SKM-1 (cell line): ENCODE results near the gene SRP14.
A peak's percentile ranks its signal among the peaks of the same experiment; 100 is the strongest.
"Not testable (repeated sequence)": the region's sequence is repeated elsewhere in the genome, so short reads cannot be mapped to it uniquely, and the experiment has no call there.

Experiments
- DNase-seq: peaks from one replicate; lab custom pipeline; 2025; ENCODE audit not compliant: unreplicated experiment; lab: John Stamatoyannopoulos, UW

SRP14 gene, protein sequence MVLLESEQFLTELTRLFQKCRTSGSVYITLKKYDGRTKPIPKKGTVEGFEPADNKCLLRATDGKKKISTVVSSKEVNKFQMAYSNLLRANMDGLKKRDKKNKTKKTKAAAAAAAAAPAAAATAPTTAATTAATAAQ

DNA sequence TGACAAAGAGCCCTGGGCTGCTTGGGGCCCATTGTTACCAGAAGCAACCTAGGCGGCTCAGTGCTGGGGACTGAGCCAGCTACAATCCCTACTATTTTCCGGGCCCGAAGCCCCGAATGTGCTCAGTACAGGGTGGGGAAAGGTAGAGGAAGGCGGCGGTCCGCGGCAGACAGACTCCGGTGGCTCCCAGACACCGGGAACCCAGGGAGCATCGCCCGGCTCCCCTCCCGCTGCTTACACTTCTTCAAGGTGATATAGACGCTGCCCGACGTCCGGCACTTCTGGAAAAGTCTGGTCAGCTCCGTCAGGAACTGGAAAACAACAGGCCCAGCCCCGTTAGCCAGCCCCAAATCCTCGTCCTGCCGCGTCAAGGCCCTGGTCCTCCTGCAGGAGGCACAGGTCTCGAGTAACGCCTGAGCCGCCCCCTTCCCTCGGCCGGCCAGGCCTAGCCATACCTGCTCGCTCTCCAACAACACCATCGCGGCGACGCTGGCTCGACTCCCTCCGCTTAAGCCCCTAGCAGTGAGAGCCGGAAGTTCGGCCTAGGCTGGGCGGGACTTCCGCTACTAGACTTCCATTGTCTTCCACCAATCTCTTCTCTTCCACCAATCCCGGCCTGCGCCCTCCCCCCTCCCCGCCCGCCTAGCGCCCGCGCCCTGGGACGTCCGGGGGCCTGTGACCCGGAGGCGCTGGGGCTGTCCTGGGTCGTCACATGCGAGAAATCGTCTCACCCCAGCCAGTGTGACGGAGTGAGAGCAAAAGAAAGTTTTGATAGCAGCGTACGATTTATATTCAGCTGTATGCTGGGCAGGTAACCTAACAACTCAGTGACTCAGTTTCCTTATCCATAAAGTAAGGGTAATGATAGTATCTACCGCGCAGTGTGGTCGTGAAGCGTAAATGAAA lies at the start of gene SRP14:
Gene SRP14, minus strand, starts transcription at position 544 of the 906 bp plus-strand sequence. Its CDS starts 65 bp downstream, at position 479.
- DNase-seq = peak; percentile 77

DNA sequence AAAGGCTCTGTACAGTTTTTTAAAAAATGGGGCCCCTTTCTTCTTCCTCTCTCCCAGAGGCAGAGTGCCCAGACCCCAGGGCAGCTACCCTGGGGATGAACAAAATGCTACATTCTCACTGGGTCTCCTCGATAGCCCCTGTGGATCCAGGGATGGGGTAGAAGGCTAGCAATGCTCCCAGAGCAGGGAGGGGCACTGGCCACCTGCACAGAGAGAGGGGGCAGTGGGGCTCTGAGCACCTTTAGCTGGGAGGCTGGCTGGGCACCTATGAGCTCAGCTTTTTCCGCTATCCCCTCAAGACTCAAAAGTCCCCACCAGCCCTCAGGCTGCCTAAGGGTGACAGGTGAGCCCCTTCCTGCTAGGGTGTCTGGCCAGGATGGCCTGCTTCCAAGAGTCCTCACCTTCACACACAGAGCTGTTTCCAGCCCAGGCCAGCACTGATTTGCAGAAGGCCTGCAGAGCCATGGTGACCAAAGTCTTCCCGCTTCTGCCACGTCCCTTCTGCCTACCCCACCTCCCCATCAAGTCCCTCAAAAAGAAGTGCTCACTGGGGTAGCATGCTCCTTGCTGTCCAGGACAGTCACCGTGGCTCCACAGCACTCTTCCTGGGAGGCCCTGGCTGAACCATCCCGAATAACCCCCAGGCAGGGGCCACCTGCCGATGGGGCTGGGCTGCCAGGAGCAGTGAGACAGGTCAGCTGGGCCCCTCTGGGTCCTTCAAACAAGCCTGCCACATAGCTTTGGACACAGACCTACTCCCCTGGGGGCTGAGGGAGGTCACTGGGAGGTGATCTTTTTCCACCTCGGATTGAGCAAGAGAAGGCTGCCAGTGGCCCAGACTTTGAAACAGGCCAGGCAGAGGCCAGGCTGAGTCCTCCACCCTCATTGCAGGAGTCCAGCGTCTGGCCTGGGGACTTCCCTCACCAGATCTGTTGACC lies 49.3 kb upstream of the SRP14 start:
- DNase-seq = peak; percentile 58

DNA sequence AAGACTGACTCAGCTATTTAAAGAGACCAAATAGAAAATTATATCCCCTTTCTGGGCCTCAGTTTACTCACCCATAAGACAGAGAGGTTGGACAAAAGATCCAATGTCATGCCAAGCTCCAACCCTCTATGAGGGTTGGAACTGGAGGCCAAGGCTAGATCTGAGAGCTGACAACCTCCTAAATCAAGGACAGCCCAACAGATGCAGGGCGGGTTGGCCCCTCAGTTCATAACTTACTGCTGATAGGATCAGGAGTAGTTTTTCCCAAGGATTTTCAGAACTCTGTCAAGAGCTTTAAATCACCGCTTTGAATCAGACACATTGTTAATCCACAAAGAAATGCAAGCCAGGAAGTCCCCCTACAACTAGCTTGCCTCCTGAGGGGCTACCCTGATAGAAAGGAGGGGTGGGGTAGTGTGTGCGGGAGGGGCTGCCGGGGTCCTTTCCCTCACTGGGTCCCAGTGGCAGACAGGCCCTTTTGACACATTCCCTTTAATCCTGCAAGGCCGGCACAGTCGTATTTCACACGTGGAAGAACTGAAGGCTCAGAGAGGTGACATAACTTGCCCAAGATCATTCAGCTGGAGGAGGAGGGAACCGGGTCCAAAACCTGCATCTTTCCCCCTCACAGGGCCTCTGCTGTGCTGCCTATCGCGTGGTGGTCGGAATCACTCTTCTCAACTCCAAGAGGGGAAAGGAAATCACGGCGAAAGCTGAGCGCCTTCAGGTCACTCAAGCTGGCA lies 48.3 kb upstream of the SRP14 start:
- no peak for DNase-seq

DNA sequence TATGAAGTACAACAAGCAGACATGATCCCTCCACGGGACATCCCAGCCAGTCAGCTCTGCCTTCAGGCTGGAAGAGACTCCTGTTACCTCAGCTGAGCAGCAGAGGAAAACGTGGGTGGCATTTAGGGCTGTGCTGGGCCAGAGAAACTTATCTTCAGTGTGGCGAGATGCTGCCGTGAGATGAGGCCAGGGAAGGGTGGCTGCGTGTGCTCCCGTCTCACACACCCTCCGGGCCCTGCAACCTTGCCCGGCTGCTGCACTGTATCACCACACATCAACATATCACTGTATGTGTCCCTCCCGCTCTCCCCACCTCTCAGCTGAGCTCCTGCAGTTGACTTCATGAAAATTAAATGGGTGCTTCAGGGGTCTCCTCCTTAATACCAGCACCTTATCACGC lies 46.3 kb upstream of the SRP14 start:
- no peak for DNase-seq

DNA sequence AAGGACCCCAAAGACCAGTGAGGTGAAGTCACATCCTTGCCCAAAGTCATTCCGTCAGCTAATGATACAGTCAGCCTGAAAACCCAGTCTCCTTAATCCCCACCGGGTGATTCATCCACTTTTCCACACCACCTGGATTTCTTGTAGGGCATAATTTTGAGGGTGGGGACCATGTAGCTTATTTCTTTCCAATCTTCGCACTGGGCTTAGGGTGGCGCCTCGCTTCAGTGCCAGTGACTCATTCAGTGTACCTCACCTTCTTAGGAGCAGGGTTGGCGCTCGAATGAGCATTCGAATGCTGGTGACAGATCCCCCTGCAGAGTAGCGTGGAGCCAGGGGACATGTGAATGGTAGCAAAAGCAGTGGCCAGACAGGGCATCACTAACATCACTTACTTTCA lies 45.7 kb upstream of the SRP14 start:
- no peak for DNase-seq

DNA sequence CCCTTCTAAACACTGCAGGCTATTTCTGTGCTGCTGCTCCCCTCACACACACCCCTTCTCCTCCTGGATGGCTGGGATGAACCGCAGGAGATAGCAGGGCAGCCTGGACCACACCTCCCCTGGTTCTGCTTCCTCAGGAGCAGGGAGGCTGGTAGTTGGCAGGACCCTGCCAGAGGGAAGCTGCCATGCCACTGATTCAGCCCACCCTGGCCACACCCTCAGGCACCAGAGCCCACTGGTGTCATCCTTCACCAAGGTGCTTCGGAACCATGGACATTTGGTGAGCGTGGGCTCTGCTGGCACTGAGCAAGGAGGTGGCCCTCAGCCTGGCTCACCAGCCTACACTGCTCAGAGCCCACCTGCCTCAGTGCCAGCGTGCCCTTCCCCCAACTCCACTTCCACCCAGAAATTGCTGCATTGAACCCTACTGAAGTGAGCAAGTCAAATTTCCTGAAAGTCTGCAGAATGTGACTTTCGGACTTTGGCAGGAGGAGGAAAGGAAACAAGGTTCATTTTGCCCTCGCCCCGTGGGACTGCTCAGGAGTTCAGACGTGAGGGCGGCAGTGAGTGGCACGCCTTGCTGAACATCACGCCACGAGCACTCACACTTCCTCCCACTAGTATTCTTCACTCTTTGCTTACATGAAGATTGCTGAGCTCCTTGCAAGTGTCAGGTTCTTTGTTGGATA lies 43.4 kb upstream of the SRP14 start:
- no peak for DNase-seq

DNA sequence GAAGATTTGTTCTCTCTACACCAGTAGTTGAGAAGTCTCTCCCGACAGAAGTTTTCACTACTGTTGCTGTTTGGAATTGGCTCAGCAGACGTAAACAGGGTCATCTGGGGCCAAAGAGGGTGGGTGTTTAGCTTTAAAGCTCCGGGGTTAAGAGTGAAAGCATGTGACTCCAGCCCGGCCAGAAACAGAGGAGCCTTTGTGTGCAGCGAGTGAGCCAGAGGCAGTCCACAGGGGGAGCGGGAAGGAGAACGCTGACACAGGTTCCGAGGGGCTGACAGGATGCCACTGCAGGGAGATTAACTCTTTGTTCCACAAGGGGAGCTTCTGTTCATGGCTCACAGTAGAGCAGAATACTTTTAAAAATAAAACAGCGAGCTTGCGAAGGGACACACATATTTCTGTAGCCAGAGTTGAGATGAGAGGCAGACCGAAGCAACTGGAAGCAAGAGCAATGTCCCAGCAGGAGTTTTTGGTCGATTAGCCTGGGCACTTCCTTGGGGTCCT lies 42.8 kb upstream of the SRP14 start:
- no peak for DNase-seq

DNA sequence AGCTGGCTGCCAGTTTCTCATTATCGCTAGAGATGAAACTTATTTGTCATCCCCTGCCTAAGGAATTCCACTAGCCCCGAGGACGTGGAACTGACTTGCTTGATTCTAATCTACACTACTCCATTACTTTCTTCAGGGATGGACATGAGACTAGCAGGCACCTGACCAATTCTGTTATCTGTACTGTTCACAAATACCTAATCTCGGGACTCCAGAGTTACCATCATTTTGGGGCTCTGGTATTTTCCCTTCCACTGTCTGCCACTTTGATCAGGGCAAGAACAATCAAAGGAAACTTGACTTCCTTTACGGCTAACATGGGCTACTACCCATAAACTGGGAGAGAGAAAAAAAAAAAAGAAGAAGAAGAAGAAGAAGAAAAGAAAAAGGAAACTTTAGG lies 41.9 kb upstream of the SRP14 start:
- no peak for DNase-seq

DNA sequence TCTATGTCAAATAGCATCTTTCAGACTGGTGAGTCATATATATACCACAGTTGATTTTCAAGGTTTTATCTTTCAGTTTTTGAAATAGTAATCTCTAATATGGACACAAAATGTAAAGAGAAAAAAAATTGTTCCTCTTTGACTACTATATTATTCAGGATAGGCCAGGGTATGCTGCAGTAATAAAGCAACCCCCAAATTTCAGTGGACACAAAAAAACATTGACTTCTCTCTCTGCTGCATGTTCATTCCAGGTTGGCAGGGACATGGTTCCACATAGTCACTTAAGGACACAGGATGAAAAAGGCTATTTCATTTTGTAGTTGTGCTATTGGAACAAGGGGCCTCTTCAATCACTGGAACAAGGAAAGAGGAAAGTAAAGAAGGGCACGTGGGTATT lies 41.1 kb upstream of the SRP14 start:
- no peak for DNase-seq

DNA sequence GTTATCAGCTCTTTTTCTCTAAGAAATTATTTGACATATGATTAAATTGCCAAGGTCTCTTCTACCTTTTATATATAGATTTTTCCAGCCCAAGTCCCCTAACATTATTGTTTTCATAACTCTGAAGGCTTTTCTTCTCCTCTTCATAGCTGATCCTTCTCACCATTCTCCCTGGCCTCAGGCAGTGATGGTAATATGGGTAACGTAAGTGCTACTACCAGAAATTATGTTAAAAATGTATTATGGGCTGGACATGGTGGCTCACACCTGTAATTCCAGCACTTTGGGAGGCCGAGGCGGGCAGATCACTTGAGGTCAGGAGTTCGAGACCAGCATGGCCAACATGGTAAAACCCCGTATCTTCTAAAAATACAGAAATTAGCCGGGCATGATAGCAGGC lies 40.5 kb upstream of the SRP14 start:
- DNase-seq = no peak

DNA sequence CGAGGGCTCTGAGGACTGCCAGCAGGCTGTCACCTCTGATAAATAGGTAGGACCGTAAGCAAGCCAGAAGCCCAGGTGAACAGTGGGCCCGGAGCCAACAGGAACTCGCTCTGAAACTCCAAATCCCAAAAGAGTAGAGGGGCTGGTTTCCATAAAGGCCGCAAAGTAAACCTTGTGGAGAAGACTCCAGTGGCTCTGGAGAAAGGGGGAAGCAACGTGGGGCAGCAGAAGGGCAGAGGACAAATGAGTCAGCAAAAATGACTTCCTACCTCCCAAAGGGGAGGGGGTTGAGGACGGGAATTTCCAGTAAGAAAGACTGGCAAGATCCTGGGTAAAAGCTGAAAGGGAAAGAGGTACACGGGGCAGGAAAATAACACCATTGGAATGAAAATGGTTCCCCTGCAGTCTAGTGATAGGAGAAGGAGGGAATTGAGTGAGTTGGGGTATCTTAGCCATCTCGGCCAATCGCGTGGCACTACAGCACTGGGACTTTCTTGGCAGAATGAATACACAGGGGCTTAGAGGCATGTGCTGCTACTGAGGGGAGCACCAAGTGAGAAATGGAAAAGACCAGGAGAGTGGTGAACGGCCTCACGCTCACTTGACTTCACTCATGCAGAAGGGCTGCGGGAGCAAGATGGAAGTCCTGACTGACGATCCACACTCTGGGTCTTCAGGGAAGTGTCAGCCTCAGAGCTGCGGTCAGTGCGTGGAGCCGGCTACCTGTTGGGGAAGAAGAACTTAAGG lies 36.5 kb upstream of the SRP14 start:
- DNase-seq = no peak

DNA sequence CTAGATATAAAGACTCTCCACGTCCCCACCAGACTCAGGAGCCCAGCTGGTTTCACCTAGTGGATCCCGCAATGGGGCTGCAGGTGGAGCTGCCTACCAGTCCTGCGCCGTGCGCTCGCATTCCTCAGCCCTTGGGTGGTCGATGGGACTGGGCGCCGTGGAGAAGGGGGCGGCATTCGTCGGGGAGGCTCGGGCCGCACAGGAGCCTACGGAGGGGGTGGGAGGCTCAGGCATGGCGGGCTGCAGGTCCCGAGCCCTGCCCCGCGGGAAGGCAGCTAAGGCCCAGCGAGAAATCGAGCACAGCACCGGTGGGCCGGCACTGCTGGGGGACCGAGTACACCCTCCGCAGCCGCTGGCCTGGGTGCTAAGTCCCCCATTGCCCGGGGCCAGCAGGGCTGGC lies 35.7 kb upstream of the SRP14 start:
- not testable (repeated sequence) for DNase-seq

DNA sequence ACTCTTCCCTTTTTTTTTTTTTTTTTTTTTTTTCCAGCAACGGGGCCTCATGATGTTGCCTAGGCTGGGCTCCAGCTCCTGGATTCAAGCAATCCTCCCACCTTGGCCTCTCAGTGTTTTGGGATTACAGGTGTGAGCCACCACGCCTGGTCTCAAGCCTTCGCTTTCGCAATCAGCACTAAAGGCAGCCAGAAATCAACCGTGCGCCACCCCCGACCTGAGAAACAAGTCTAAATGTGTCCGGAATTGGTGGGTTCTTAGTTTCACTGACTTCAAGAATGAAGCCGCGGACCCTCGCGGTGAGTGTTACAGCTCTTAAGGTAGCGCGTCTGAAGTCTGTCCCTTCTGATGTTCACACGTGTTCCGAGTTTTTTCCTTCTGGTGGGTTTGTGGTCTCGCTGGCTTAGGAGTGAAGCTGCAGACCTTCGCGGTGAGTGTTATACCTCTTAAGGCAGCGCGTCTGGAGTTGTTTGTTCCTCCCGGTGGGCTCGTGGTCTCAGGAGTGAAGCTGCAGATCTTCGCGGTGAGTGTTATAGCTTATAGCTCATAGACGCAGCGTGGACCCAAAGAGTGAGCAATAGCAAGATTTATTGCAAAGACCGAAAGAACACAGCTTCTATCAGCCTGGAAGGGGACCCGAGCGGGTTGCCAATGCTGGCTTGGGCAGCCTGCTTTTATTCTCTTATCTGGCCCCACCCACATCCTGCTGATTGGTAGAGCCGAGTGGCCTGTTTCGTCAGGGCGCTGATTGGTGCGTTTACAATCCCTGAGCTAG lies 34.9 kb upstream of the SRP14 start:
- DNase-seq = not testable (repeated sequence)

DNA sequence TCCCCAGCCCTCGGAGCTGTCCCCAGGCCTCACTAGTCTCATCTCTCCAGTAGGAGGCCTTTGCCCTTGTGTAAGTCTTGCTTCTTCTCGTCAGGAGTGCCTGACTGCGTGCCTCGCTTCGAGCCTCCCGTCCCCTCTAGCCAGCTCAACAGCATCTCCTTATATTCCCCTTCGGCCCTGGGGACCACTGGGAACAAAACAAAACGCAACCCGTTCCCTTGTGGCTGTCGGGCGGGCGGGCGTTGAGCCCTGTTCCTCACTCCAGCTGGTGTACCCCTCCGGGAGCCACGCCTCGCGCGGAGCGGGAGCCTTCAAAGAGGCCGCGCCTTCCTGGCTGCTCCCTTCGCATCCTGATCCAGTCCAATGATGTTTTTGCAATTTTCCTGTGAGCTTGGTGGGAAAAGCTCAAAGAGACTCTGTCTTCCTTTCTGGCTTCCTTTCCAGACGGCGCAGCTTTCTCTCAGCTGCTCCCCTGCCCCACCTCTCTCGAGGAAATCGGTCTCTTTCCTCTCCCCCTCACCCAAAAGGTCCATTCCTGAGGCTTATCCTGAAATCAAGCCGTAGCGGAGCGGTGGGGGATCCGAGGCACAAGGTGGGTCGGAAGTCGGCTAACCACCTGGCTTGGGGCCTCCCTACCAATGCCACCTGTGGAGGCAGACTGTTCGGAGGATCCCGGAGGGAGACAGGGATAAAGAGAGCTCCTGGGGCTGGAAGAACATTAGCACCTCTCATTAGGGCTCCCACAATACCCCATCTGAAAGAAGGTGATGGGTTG lies 33.4 kb upstream of the SRP14 start:
- no peak for DNase-seq

DNA sequence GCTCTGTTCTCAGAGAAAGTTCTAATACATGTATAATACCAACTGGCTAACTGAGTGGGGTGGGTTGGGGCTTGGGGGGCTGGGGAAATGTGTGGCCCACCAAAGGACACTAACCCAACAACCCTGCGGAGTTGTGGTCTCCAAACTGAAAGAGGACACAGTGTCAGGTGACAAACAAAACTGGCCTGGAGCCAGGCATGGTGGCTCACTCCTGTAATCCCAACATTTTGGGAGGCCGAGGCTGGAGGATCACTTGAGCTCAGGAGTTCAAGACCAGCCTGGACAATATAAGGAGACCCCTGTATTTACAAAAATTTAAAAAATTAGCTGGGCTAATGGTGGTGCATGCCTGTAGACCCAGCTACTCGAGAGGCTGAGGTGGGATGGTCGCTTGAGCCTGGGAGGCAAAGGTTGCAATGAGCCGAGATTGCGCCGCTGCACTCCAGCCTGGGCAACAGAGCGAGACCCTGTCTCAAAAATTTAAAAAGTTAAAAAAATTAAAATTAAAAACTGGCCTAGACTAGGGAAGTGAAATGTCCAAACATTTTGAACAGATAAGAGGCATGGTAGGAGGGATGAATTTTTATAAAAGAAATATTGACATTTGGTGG lies 31.7 kb upstream of the SRP14 start:
- no peak for DNase-seq

DNA sequence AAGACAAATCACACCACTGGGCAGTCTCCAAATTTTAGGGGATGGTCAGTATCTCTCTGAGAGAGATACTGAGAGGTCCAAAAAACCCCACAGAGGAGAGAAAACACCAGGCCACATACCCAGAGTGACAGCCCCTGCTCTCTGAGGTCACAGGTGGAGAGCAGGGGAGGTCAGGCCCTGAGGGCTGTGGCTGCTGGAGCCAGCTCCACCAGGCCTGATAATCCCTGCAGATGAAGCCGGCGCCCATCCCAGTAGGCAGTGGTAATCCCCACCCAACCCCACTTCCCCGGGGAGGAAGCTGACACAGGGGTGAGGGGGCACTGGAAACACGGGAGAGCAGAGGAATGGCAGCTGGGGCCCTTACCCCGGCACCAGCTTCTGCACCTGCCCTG lies 31.2 kb upstream of the SRP14 start:
- DNase-seq = no peak
